Progenitor cell of endocrine pancreas (in vitro differentiated cells): ENCODE results near the gene TPRG1L. TPM values are rescaled to one million over a fixed set of nuclear protein-coding genes. Genes with fewer than 3 reads are reported as not detected.

Source experiments
- DNase-seq: peaks from one replicate; pipeline ENCODE4 v3.0.0; 2021; ENCODE audit warnings: low spot score; ENCODE audit not compliant: unreplicated experiment
- H3K27ac Mint-ChIP-seq: 2 replicates; pipeline ENCODE4 v1.8.0; 2021; ENCODE audit warnings: mild to moderate bottlenecking, moderate library complexity, mixed read lengths
- H3K27me3 Mint-ChIP-seq: 2 replicates; pipeline ENCODE4 v1.8.0; 2021; ENCODE audit warnings: mixed read lengths
- H3K36me3 Mint-ChIP-seq: 2 replicates; pipeline ENCODE4 v1.8.0; 2022; ENCODE audit warnings: mixed read lengths; ENCODE audit not compliant: insufficient read depth
- H3K4me1 Mint-ChIP-seq: 2 replicates; pipeline ENCODE4 v1.8.0; 2021; ENCODE audit warnings: low read depth, mixed read lengths
- H3K4me3 Mint-ChIP-seq: 2 replicates; pipeline ENCODE4 v1.8.0; 2021; ENCODE audit warnings: low read depth, mild to moderate bottlenecking, moderate library complexity, mixed read lengths
- H3K9me3 Mint-ChIP-seq: 2 replicates; pipeline ENCODE4 v1.8.0; 2021; ENCODE audit warnings: low read depth, mixed read lengths
- total RNA-seq: library from RNA; stranded (reverse); gene quantifications from 2 replicates; pipeline ENCODE4 v1.2.1, GENCODE V29; 2021
- TF ChIP-seq, protein P1 (sequence below): fragments of 200-600 bp; sonication (generic); IDR thresholded peaks from one replicate; pipeline ENCODE4 v1.5.0; 2021; ENCODE audit warnings: antibody characterized with exemption, mild to moderate bottlenecking; ENCODE audit not compliant: unreplicated experiment

Gene TPRG1L
- total RNA-seq, 1 donor from 2014 or later = 31.4 TPM

DNA sequence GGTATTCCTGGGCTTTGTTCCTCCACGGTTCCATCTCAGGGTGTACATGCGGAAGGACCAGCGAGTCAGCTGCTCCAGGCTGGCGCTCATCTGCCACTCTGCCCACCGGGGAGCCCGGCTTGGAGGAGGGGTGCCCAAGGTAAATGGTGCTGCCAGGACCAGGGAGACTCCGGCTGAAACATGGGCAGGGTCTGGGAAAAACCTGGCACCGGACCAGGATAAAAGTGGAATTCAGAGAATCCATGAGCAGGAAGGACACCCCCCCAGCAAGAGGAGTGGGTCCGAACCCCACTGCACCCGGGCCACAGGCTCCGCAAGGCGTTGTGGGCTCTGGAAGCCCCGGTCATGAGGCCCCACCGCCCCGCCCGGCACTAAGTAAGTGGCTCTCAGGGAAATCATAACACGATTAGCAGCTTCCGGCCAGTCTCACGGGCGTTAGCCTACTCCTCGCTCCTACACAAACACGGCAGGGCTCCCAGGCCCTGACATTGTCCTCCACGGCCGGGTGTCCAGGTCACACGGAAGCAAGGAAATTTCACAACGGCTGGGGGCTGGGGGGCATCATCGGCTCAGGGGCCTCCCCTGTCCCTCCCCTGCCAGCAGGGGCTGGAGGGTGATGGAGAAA lies 34.6 kb upstream of the TPRG1L start:
- Mint-ChIP-seq H3K9me3 (no peaks in the 10 kb centered on the region), H3K36me3 (no peaks in the 10 kb centered on the region), H3K4me3 (no peak overlapping the region), H3K27me3 (no peaks in the 10 kb centered on the region), H3K4me1 (peaks cover 4% of the 10 kb centered on the region), H3K27ac (no peak overlapping the region)
- TF ChIP-seq, protein P1, sequence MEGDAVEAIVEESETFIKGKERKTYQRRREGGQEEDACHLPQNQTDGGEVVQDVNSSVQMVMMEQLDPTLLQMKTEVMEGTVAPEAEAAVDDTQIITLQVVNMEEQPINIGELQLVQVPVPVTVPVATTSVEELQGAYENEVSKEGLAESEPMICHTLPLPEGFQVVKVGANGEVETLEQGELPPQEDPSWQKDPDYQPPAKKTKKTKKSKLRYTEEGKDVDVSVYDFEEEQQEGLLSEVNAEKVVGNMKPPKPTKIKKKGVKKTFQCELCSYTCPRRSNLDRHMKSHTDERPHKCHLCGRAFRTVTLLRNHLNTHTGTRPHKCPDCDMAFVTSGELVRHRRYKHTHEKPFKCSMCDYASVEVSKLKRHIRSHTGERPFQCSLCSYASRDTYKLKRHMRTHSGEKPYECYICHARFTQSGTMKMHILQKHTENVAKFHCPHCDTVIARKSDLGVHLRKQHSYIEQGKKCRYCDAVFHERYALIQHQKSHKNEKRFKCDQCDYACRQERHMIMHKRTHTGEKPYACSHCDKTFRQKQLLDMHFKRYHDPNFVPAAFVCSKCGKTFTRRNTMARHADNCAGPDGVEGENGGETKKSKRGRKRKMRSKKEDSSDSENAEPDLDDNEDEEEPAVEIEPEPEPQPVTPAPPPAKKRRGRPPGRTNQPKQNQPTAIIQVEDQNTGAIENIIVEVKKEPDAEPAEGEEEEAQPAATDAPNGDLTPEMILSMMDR = no peak
- no peak for DNase-seq

DNA sequence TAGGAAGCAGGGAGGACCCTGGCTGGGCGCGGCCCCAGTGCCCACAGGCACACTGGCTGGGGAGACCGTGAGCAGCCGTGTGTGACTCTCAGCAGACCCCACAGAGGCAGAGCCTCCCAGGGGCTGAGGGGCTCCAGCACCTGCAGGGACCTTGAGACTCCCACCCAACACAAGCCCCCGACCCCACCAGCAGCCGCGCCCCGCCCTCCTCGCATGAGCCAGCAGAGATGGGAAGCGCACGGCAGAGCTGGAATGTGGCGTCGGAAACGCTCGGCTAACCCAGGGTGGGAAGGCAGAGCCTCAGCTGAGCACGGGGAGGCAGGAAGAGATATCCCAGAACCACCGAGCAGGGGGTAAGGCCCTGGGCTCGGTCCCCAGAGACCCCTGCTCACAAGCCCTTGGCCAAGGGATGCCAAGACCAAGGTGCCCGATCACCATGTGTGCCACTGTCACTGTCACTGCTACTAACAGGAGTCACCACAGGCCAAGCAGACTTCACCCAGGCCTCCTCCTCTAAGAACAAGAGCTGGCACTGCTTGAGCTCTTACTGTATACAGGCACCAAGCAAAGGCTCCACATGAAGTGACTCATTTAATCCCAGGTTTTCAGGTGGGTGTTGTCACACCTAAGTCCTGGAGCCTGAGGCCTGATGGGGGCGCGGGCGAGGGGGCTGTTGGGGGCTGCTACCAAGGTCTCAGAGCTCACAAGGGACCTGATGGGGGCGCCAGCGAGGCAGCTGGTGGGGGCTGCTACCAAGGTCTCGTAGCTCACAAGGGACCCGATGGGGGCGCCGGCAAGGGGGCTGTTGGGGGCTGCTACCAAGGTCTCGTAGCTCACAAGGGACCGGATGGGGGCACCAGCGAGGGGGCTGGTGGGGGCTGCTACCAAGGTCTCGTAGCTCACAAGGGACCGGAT lies 33.6 kb upstream of the TPRG1L start:
- no peak for DNase-seq
- peaks cover 4% of the 10 kb centered on the region for H3K4me1 Mint-ChIP-seq
- no peaks in the 10 kb centered on the region for H3K9me3 Mint-ChIP-seq
- no peaks in the 10 kb centered on the region for H3K27me3 Mint-ChIP-seq
- no peak overlapping the region for H3K27ac Mint-ChIP-seq
- TF ChIP-seq, protein P1 = no peak
- H3K36me3 Mint-ChIP-seq = no peaks in the 10 kb centered on the region
- H3K4me3 Mint-ChIP-seq = no peak overlapping the region

DNA sequence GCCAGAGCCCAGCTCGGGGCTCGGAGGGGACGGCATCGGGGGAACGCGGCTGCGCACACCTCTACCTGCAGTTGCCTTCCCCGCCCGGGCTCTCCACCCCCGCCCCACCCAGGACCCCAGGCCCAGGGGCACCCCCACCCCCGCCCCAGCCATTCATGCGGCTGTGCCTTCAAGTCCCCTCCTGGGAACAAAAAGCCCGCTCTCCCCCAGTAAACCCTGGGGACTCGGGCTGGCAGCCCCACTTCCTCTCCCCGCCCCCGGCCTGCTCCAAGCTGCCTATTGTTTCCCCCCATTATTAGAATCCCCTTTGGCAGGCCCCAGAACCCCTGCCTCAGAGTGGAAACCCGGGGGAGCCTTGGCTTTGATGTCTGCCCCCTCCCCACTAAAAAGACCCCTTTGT lies 31.5 kb upstream of the TPRG1L start:
- TF ChIP-seq, protein P1 = no peak
- Mint-ChIP-seq H3K4me3 (no peak overlapping the region), H3K9me3 (no peaks in the 10 kb centered on the region), H3K27ac (no peak overlapping the region), H3K4me1 (peaks cover 6% of the 10 kb centered on the region), H3K36me3 (no peaks in the 10 kb centered on the region), H3K27me3 (no peaks in the 10 kb centered on the region)
- DNase-seq = no peak

DNA sequence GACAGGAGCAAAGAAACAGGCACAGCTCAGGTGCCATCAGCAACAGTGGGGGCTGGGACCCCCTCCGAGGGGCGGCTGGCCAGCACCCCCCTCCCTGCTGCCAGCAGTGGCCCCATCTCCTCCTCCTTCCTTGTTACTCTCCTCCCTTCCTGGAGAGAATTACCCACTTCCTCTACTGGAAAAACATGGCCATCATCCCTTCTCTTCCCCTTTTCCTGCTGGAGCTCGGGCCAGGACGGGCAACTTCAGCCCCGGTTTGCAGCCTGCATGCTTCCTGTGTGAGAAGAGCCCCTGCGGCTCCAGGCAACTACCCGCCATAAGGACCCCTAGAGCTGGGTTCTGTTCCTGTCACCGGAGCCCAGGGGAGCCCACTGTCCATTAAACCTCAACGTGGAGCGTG lies 31.1 kb upstream of the TPRG1L start:
- TF ChIP-seq, protein P1 = no peak
- Mint-ChIP-seq H3K4me3 (no peak overlapping the region), H3K36me3 (no peaks in the 10 kb centered on the region), H3K27ac (no peak overlapping the region), H3K4me1 (peaks cover 6% of the 10 kb centered on the region), H3K9me3 (no peaks in the 10 kb centered on the region), H3K27me3 (no peaks in the 10 kb centered on the region)
- DNase-seq = no peak

DNA sequence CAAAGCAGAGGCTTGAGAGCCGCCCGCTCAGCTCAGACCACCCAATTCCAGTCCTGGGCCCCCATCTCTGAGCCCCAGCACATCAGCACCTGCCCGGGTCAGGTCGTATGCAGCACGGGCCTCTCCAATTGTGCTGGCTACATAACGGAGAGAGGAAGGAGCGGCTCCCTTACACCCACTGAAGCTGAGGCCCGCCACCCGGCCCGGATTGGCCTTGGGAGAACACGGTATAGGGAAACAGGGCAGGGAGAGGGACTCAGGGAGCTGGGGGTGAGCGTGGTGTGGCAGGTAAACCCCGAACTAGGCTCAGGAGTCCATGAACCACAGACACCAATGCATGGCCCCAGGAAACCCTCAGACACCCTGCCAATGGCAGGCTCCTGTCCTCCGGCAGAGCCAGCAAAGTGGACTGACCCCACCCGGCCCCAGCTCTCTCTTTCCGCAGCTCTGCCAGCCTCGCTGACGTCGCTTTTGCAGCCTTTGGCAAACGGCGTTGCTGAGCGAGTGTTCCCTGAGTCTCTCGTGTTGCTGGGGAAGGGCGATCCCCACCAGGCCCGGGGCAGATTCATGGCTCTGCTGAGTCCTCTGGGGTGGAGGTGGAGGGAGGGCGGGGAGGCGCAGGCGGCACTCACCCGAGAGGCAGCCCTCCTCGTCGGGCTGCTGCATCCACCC lies 30.0 kb upstream of the TPRG1L start:
- Mint-ChIP-seq H3K9me3 (no peaks in the 10 kb centered on the region), H3K27me3 (no peaks in the 10 kb centered on the region), H3K27ac (no peak overlapping the region), H3K36me3 (no peaks in the 10 kb centered on the region), H3K4me3 (no peak overlapping the region), H3K4me1 (peaks cover 6% of the 10 kb centered on the region)
- DNase-seq = no peak
- TF ChIP-seq, protein P1 = no peak
